ENCODE measurements around the gene PRDM16. TPM values are rescaled to one million over a fixed set of nuclear protein-coding genes. Genes with fewer than 3 reads are reported as not detected.
"Not testable (repeated sequence)": the region's sequence is repeated elsewhere in the genome, so short reads cannot be mapped to it uniquely, and the experiment has no call there.

The PRDM16 gene
- polyA plus RNA-seq, 1 donor (not counting 4 experiments of a cell fraction or from before 2014, with no cell fraction given), result 0.05 TPM

- Histone ChIP-seq H3K9ac (ENCODE audit: control insufficient read depth, extremely low read depth, insufficient read depth, low read length) (no peak overlapping the region), H3K4me3 (ENCODE audit: control insufficient read depth in 2 of 3, extremely low read depth in 1 of 3, insufficient read depth in 2 of 3, low read depth in 1 of 3, low read length in 3 of 3) (no peak overlapping the region), H3K79me2 (ENCODE audit: control insufficient read depth, insufficient read depth, low read length) (no peaks in the 10 kb centered on the region), H4K20me1 (ENCODE audit: control insufficient read depth, extremely low read depth, insufficient read depth, low read length) (no peaks in the 10 kb centered on the region), H3K27ac (ENCODE audit: control insufficient read depth, insufficient read depth, low read length) (no peak overlapping the region), H2AFZ (ENCODE audit: control insufficient read depth, low read length) (no peak overlapping the region), H3K36me3 (ENCODE audit: control insufficient read depth in 2 of 2, extremely low read depth in 1 of 2, insufficient read depth in 2 of 2, low read length in 2 of 2) (no peaks in the 10 kb centered on the region), H3K27me3 (ENCODE audit: control insufficient read depth, extremely low read depth, insufficient read depth, low read length) (no peaks in the 10 kb centered on the region), H3K4me2 (ENCODE audit: control insufficient read depth, extremely low read depth, insufficient read depth, low read depth, low read length) (no peak overlapping the region), H3K4me1 (ENCODE audit: control insufficient read depth, extremely low read depth, insufficient read depth, low read length) (no peaks in the 10 kb centered on the region), H3K9me1 (ENCODE audit: control insufficient read depth, extremely low read depth, insufficient read depth, low read length) (no peaks in the 10 kb centered on the region), H3K9me3 (ENCODE audit: control insufficient read depth, low read depth, low read length) (peaks cover 6% of the 10 kb centered on the region)
- DNase-seq (ENCODE audit: low read depth, low spot score) (no peak), FAIRE-seq (no peak)
- no peak for TF ChIP-seq CTCF (optimal IDR thresholded peaks at IDR 0.05 in 1 of 3, IDR thresholded peaks at IDR 0.05 in 1 of 3, conservative IDR thresholded peaks at IDR 0.05 in 1 of 3; ENCODE audit: extremely low read depth in 1 of 3, insufficient read depth in 2 of 3, low read length in 3 of 3)
- TF ChIP-seq EZH2 (IDR thresholded peaks at IDR 0.05; ENCODE audit: low read length), result no peak
- dilution Hi-C loops (cut with MboI; ENCODE audit: extremely low pct_ligation_motif_present, low sequenced_read_pairs), result no loop called here
Observed at GRCh38 chr1:3237994-3238702, 169.1 kb downstream of the PRDM16 start.

GRCh38 chr1:3238703-3239278 is 169.8 kb downstream of the PRDM16 start:
- no peak for TF ChIP-seq CTCF (optimal IDR thresholded peaks at IDR 0.05 in 1 of 3, IDR thresholded peaks at IDR 0.05 in 1 of 3, conservative IDR thresholded peaks at IDR 0.05 in 1 of 3; ENCODE audit: extremely low read depth in 1 of 3, insufficient read depth in 2 of 3, low read length in 3 of 3)
- no peak for TF ChIP-seq EZH2 (IDR thresholded peaks at IDR 0.05; ENCODE audit: low read length)
- Histone ChIP-seq H3K9me1 (ENCODE audit: control insufficient read depth, extremely low read depth, insufficient read depth, low read length) (no peaks in the 10 kb centered on the region), H2AFZ (ENCODE audit: control insufficient read depth, low read length) (no peak overlapping the region), H4K20me1 (ENCODE audit: control insufficient read depth, extremely low read depth, insufficient read depth, low read length) (no peaks in the 10 kb centered on the region), H3K9me3 (ENCODE audit: control insufficient read depth, low read depth, low read length) (peaks cover 6% of the 10 kb centered on the region), H3K9ac (ENCODE audit: control insufficient read depth, extremely low read depth, insufficient read depth, low read length) (no peak overlapping the region), H3K27ac (ENCODE audit: control insufficient read depth, insufficient read depth, low read length) (no peak overlapping the region), H3K4me1 (ENCODE audit: control insufficient read depth, extremely low read depth, insufficient read depth, low read length) (no peaks in the 10 kb centered on the region), H3K4me2 (ENCODE audit: control insufficient read depth, extremely low read depth, insufficient read depth, low read depth, low read length) (no peak overlapping the region), H3K79me2 (ENCODE audit: control insufficient read depth, insufficient read depth, low read length) (no peaks in the 10 kb centered on the region), H3K36me3 (ENCODE audit: control insufficient read depth in 2 of 2, extremely low read depth in 1 of 2, insufficient read depth in 2 of 2, low read length in 2 of 2) (no peaks in the 10 kb centered on the region), H3K27me3 (ENCODE audit: control insufficient read depth, extremely low read depth, insufficient read depth, low read length) (no peaks in the 10 kb centered on the region), H3K4me3 (ENCODE audit: control insufficient read depth in 2 of 3, extremely low read depth in 1 of 3, insufficient read depth in 2 of 3, low read depth in 1 of 3, low read length in 3 of 3) (no peak overlapping the region)
- dilution Hi-C loops (cut with MboI; ENCODE audit: extremely low pct_ligation_motif_present, low sequenced_read_pairs), result no loop called here
- DNase-seq (ENCODE audit: low read depth, low spot score), result no peak
- no peak for FAIRE-seq

GRCh38 chr1:3239991-3240390 is 171.0 kb downstream of the PRDM16 start:
- H4K20me1 ChIP-seq (ENCODE audit: control insufficient read depth, extremely low read depth, insufficient read depth, low read length); H2AFZ ChIP-seq (ENCODE audit: control insufficient read depth, low read length); H3K4me1 ChIP-seq (ENCODE audit: control insufficient read depth, extremely low read depth, insufficient read depth, low read length); H3K4me3 ChIP-seq (ENCODE audit: control insufficient read depth in 2 of 3, extremely low read depth in 1 of 3, insufficient read depth in 2 of 3, low read depth in 1 of 3, low read length in 3 of 3); H3K9me1 ChIP-seq (ENCODE audit: control insufficient read depth, extremely low read depth, insufficient read depth, low read length); FAIRE-seq; H3K36me3 ChIP-seq (ENCODE audit: control insufficient read depth in 2 of 2, extremely low read depth in 1 of 2, insufficient read depth in 2 of 2, low read length in 2 of 2); H3K4me2 ChIP-seq (ENCODE audit: control insufficient read depth, extremely low read depth, insufficient read depth, low read depth, low read length); H3K27me3 ChIP-seq (ENCODE audit: control insufficient read depth, extremely low read depth, insufficient read depth, low read length); H3K9me3 ChIP-seq (ENCODE audit: control insufficient read depth, low read depth, low read length); DNase-seq (ENCODE audit: low read depth, low spot score); H3K27ac ChIP-seq (ENCODE audit: control insufficient read depth, insufficient read depth, low read length); H3K9ac ChIP-seq (ENCODE audit: control insufficient read depth, extremely low read depth, insufficient read depth, low read length); dilution Hi-C loops (cut with MboI; ENCODE audit: extremely low pct_ligation_motif_present, low sequenced_read_pairs); H3K79me2 ChIP-seq (ENCODE audit: control insufficient read depth, insufficient read depth, low read length): not testable (repeated sequence)
